HL-60 (cell line): ENCODE results near the gene S100A6.
A peak's percentile ranks its signal among the peaks of the same experiment; 100 is the strongest.

Experiments
- DNase-seq, 2 experiments: peaks; one replicate each; pipeline ENCODE4 v3.0.0-alpha.2; 2010 to 2020; ENCODE audit warnings: low read depth in 1 of 2, low spot score in 1 of 2
- H3K27ac ChIP-seq: fragments of 250-450 bp; sonication (Bioruptor Pico); replicated peaks from 2 replicates; pipeline ENCODE4 v1.5.1; 2020; ENCODE audit warnings: mild to moderate bottlenecking, moderate library complexity
- H3K27me3 ChIP-seq: fragments of 250-450 bp; sonication (Bioruptor Pico); 2 replicates; pipeline ENCODE4 v1.5.1; 2021; ENCODE audit warnings: mild to moderate bottlenecking, moderate library complexity; ENCODE audit not compliant: insufficient read depth, poor library complexity, severe bottlenecking
- H3K4me3 ChIP-seq: replicated peaks from 2 replicates; pipeline ENCODE4 v1.5.1; 2011; ENCODE audit warnings: mild to moderate bottlenecking, control low read depth, low read length; ENCODE audit not compliant: insufficient read depth
- CTCF ChIP-seq: IDR thresholded peaks from one replicate; pipeline ENCODE4 v1.5.1; 2011; ENCODE audit warnings: low read length, control low read depth, inconsistent platforms; ENCODE audit not compliant: insufficient read depth
- GABPA ChIP-seq: IDR thresholded peaks from 2 replicates; pipeline ENCODE4 v1.6.1; 2012; ENCODE audit warnings: low read depth
- POLR2AphosphoS5 ChIP-seq: IDR thresholded peaks from 2 replicates; pipeline ENCODE4 v1.6.1; 2012; ENCODE audit warnings: low read depth
- REST ChIP-seq: IDR thresholded peaks from 2 replicates; pipeline ENCODE4 v1.6.1; 2012; ENCODE audit warnings: low read depth; ENCODE audit not compliant: insufficient replicate concordance
- SPI1 ChIP-seq: IDR thresholded peaks from 2 replicates; pipeline ENCODE4 v1.6.1; 2012; ENCODE audit warnings: low read depth, mild to moderate bottlenecking, borderline replicate concordance

The S100A6 gene

GRCh38 chr1:153536012-153536670 lies 350 bp upstream of the S100A6 start:
- peak; percentile 70 to 85 for DNase-seq
- TF ChIP-seq POLR2AphosphoS5: peak; percentile 34; the same call in 1 of the 2 replicates
- no peak for TF ChIP-seq GABPA
- TF ChIP-seq REST: no peak
- TF ChIP-seq CTCF: no peak
- Histone ChIP-seq H3K27me3 (no peaks in the 10 kb centered on the region), H3K4me3 (peak overlapping the region; percentile 38), H3K27ac (peak overlapping the region; percentile 69)

DNA sequence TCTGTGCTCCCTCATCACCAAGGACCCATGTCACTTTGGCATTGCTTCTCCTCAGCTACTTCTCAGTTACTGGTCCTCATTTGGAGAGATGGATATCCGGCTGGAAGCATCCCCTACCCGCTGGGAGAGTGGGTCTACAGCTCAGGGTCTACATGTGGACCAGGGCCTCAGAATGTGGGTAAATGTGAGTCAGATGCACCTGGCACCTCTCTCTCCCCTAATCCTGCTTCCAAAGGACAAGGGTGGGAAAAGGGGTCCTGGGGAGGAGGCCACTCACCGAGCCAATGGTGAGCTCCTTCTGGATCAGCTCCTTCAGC lies 908 bp downstream of the S100A6 start:
- H3K27ac ChIP-seq: no peak overlapping the region
- H3K27me3 ChIP-seq: no peaks in the 10 kb centered on the region
- DNase-seq: no peak
- no peak overlapping the region for H3K4me3 ChIP-seq
- TF ChIP-seq SPI1: no peak

GRCh38 chr1:153534226-153534924 lies 1.4 kb downstream of the S100A6 start:
- no peak overlapping the region for H3K27ac ChIP-seq

More at GRCh38 chr1:153534226-153534924, 1.4 kb downstream of the S100A6 start:
- no peaks in the 10 kb centered on the region for H3K27me3 ChIP-seq
- H3K4me3 ChIP-seq: no peak overlapping the region
- no peak for DNase-seq
- TF ChIP-seq CTCF: no peak
- TF ChIP-seq GABPA: no peak
- no peak for TF ChIP-seq SPI1
- no peak for TF ChIP-seq POLR2AphosphoS5
- no peak for TF ChIP-seq REST
